Hematopoietic multipotent progenitor cell treated with erythropoietin and hydrocortisone succinate and interleukin-3 and kit ligand, for 17 days (in vitro differentiated cells): Measurements from ENCODE around the gene DYSF.
A peak's percentile ranks its signal among the peaks of the same experiment; 100 is the strongest.

Source experiments
- DNase-seq: peaks from one replicate; pipeline ENCODE4 v3.0.0-alpha.2; 2015; ENCODE audit warnings: low spot score

DYSF gene

DNA sequence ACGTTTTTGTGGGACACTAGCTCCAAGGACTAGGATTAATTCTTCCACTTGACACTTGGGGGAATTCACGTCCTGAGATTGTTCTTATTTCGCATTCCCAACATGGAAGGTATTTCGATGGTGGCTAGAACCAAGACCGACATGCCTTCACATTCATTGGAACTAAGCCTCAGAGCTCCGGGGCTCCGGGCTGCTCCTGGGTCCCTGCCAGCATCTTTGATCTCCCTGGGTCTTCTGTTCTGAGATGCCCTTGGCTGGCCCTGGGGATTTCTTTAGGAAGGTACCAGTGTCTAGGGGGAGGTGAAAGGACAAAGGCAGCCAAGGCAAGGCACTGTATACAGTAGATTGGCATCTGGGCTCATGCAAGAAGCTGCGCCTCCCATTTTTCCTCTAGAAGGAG is 76.8 kb downstream of the DYSF start:
- DNase-seq = no peak

DNA sequence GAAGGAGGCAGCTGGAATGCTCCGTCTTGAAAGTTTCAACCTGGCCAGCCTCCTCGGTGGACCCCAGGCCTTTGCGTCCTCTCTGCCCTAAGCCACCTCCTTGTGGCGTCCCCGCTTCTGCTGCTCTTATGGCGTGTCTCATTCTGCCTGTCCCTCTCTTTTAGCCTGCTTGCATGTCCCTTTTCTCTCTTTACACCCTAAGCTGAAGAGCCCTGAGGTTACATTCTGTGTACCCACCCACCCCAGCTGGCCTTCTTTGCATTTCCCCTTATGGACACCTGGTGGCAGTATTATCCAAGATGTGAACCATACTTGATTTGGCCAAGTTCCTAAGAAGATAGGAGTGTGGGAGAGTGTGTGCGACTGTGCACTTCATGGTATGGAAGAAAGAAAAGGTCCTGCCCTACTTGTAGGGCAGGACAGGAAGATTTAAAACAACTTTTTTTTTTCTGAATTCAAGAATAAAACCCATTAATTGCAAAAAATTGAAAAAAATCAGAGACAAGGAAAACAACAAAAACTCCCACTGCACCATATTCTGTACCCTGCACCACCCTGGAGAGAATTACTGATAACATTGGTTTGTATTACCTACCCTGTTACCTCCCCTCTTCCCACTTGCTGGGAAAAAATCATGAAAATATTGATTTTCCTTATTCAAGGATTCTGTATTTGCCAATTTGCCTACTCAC is 77.4 kb downstream of the DYSF start:
- DNase-seq = peak; percentile 54

DNA sequence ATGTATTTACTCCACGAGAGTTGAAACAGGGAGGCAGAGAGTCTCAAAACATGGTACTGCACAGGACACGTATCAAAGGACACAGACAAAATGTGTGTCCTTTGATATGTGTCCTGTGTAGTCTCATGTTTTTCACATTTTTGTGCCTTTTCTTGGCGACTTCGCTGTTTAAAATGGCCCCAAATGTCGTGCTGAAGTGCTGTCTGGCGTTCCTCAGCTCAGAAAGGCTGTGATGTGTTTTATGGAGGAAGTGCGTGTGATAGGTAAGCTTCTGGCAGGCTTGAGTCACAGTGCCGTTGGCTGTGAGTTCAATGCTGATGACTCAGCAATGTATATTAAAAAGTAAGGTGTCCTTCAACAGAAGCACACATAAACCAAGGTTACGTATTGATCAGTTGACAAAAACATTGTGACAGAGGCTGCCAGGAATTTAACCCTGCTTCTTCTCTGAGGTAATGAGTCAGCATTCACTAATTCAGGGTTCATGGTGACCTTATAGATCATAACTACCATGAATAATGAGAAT is 78.2 kb downstream of the DYSF start:
- peak; percentile 57 for DNase-seq

DNA sequence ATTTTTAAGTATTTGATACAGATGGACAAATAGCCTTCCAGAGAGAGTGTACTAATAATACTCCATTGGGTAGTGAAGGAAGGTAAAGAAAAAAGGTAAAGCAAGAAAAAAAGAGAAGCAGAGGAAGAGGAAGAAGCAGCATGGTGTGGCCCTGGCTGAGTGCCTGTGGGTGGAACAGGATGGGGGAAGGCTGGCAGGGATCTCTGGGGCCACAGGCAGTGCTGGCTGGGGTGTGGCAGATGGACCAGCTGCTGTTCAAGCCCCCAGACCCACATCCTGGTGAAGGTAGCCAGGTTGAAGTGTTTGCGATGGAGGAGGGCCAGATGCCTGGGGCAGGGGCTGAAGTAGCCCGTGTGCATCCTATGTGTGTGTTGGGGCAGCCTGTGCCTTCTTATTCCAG is 79.0 kb downstream of the DYSF start:
- no peak for DNase-seq

DNA sequence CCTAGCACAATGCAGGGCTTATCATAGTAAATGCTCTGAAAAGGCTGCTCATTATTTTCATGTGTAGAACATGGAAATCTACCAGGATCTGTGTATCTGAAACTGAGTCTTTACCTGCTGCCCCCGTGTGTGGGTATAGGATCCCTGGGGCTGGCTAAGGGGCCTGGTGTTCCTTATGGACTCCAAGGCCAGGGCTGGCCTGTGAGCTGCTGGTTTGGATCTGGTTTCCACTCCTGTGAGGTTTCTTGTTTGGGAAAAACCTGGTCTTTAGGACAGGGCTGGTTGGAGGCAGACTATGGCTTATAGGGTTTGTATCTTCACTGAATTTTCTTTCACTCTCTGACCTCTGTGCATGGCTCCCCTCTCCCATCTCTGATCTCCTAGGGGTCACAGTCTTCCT is 80.8 kb downstream of the DYSF start:
- DNase-seq = no peak

DNA sequence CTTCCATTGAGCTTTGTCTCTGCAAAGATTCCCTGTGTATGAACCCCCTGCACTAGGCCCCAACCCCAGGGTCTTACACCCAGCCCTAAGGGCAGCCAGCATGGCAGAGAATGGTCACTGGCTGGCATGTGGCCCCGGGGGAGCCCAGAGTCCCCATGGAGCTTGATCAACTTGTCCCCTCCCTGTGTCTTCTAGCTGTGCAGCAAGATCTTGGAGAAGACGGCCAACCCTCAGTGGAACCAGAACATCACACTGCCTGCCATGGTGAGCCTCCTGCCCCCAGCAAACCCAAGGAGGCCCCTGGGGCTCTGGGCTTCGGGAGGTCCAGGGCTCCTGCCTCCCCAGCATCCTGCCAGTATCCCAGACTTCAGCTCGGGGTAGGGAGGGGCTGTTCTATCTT is 81.5 kb downstream of the DYSF start:
- no peak for DNase-seq

DNA sequence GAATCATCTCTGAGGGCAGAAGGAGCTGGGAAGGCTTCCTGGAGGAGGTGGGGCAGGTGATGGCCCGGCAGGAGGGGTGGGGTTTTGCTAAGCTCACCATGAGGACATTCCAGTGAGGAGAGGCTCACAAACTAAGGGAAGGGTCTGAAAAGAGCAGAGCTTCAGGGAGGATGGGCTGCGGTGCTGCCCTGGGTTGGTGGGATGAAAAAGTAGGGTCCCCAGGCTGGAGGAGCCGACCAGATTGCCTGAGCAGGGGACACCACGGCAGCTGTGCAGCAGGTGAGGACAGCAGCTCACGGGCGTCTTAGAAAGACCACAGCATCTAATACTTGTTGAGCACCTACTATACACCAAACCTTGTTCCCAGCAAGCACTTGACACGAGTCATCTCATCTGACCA is 82.2 kb downstream of the DYSF start:
- no peak for DNase-seq

DNA sequence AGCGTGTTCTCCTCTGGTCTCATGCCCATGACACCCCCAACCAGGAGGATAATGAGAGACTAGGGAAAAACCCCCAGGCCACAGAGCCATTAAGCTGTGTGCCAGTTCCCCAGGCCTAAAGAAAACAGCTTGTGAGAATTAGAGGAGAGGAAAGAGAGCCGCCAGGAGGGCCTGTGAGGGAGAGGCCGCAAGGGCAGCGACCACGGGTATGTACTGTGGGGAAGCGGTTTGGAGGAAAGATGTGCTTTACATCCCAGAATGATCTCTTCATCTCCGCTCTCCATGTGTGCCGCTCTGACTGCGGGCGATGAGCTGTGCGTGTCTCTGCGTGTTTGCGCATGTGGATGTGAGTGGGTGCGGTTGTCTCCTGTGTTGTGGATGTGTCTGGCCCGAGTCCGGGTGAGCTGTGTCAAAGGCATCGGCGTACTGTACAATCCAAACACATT is 82.9 kb downstream of the DYSF start:
- DNase-seq = no peak

DNA sequence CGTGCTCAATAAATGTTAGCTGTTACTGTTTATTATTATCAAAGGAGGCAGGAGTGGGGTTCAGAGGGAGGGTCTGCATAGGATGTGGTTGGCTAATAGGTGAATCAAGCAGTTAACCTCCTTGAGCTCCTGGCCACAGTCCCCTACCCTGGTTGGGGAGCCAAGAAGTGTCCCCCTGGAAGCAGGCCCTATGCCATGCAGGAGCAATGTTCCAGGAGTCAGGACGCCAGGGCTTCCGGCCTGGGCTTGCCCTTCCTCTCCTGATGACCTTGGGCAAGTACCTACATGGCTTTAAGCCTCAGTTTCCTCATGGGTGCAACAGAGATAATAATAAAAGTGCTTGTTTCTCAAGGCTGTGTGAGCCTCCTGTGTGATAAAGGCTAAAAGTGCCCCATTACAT is 84.9 kb downstream of the DYSF start:
- no peak for DNase-seq

DNA sequence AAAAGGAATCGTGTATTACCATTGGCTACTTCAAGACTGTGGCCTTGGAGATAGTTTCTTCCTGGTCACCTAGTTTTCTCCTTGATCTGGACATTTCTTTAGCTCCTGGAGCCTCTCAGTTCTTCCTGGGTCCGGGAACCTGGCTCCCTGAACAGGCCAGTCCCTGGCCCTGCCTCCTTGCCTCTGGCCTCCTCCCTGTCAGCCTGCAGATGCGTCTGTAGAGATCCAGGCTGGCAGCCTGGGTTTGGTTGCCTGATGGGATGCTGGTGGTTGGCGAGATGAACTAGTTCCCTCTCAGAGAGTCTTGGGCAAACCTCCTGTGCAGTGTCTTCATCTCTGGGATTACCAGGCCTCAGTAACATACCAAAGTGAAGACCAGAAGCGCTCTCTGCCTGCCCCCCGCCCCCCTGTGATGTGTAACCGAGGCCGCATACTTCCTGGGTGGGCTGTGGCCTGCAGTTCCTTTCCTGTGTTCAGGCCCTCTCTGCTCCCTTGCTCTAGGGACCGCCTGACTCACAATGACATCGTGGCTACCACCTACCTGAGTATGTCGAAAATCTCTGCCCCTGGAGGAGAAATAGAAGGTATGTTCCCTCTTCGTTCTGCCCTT is 85.4 kb downstream of the DYSF start:
- no peak for DNase-seq

DNA sequence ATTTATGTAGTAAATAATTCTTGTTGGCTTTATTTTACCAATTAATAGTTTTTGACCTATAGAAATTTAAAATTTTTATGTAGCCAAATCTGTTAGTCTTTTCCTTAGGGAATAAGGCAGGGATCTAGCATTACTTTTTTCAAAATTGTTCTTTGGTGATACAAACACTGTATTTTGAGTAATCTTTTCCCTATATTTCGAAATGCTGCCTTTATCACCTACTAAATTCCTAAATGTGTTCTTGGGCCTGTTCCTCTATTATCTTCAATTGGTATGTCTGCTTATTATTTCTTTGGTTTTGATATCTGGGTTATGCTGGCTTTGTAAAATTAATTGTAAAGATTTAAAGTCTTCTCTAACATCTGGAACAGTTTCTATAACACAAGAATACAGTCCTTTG is 87.5 kb downstream of the DYSF start:
- no peak for DNase-seq

DNA sequence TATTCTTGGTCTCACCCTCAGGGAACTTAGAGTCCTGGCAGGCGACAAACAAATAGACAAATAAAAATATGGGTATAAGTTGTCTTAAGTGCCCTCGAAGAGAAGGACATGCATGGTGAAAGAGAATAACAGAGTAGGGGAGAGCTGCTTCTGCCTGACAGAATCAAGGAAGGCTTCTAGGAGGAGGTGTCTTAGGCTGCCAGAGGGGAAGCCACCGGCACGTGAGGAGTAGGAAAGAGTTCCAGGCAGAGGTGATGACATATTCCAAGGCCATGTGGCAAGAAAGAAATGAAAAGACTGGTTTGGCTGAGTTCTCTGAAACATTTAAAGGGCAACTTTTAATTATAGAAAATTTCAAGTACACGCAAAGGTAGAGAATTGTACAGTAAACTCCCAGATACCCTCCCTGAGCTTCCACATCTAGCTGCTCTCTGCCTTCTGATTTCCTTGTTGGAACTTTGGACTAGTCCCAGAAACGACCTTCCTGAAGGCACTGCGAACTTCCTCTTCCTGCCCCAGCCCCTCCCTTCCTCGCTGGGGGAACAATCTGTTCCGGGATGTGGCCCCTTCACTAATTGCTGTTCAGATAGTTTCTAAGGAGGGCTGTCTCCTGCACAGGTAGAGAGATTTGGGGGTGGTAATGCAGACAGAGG is 91.7 kb downstream of the DYSF start:
- DNase-seq = no peak

DNA sequence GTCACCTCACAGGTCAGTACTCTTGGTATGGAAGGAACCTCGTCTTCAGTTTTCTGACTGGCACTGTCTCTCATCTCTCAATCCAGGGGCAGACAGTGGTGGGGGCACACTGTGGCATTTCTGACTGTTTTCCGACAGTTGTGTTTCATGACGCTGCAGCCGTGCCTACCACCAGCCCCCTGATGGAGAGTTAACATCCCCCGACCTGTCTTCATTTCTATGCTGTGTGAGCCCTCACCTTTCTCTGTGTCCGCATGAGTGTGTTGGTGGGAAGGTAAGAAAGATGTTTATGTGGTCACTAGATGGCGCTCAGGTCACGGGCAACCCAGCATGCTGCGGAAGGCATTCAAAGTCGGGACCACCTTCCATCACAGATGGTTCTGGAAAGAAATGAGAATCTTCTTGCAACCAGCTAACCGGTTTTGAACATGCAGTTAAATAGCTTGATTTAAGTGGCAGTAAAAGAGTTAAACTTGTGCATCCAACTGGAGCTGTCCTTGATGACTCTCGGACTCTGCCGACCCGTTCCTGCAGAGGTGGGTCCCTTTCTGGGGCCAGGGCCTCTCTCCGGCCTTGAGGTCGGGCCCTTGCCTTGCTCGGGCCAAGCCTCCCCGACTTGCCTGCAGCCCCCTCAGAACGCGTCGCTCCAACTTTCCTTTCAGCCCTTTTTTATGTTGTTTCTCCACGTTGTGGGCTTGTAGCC is 92.4 kb downstream of the DYSF start:
- DNase-seq = peak; percentile 63

DNA sequence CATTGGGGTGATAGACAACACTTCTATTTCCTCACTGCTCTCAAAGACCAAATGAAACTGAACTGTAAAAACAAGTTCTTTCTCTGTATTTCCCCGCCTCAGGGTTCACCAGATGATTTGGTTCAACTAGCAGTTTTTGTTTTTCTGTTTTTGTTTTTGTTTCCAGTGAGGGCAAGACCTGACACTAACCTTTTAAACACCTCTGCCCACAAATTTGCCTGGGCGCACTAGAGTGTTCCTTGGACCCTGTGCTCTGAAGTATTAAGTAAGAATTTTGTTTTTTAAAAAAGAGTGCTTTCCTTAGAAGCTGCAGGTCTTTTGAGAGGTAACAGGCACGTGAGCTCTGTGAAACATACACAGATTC is 92.9 kb downstream of the DYSF start:
- no peak for DNase-seq

DNA sequence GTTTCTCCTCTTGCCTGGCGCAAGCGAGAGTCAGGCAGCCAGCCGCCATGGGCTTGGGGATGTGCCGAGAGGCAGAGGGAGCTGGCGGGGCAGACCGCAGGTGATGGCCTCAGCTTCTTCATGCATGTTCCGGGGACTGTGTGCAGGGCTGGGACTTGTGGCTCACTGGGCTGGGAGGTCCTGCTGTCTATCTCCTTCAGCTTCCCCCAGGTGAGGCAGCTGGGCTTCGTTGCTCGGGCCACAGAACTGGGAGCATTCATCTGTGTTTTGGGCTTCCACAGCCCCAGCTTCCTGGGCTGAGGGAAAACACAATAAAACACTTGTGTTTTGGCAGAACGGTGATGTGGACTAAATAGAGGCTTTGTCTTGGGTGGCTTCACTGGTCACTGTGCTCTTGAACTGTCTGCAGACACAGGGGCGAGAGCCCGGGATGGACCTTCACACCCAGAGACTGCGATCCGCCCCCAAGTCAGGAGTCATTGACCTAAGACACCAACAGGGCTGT is 93.5 kb downstream of the DYSF start:
- DNase-seq = no peak

DNA sequence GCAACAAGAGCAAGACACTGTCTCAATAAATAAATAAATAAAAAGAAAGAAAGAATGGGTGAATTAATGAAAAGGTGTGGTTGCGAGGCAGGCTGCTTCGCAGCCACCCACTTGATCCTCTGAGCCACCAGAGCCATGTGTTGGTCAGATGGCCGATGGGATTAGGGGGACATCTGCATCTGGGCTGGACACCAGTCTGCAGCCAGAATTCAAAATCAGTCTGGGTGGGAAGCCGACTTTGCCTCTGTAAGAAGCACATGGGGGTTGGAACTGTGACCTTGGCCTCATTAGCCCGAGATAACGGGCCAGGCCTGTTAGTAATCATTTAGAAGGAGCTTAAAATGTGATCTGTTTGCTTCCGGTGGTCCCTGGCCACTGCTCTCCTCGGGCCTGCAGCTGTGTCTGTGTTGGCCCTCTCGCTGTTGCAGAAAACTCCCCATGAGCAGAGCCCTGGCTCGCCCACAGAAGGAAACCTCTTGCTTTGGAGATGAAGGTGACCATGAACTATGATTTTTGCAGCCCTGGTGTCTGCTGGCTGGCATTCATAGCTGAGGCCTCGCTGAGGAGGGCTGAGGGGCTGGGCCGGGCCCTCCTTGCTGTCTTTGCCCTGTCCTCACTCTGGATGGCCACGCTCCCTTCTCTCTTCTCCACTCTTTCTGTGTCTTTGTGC is 94.4 kb downstream of the DYSF start:
- DNase-seq = no peak

DNA sequence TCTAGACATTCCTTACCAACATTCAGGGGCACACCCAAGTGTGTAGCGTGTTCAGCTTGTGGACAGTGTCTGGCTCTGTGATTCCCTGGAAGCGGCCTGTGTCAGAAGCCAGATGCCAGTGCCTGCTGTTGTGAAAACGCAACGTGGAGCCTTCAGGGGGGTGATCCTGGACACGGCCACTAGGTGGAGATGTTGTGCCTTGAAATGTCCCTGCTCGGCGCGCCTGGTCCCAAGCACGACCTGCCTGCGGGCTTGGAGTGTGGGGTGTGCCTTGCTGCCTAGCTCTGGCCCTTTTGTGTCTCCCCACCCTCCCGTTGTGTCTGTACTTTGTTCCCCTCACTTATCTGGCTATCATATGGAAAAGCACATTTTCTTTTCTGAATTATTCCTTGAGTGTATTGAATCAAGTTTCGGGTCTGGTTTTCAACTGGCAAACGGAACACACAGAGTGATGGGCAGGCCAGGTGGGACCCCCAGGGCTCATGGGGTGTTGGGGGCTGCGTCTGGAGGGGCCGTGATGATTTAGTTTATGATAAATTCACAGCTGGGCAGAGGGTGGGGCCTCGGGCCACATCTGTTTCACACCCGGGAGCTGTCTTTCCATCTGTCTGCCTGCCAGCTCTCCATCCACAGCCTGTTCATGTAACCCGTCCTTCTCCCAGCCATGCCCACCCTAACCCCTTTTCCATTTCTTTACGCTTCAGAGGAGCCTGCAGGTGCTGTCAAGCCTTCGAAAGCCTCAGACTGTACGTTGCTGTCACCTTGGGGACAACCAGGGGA is 95.5 kb downstream of the DYSF start:
- peak; percentile 74 for DNase-seq

DNA sequence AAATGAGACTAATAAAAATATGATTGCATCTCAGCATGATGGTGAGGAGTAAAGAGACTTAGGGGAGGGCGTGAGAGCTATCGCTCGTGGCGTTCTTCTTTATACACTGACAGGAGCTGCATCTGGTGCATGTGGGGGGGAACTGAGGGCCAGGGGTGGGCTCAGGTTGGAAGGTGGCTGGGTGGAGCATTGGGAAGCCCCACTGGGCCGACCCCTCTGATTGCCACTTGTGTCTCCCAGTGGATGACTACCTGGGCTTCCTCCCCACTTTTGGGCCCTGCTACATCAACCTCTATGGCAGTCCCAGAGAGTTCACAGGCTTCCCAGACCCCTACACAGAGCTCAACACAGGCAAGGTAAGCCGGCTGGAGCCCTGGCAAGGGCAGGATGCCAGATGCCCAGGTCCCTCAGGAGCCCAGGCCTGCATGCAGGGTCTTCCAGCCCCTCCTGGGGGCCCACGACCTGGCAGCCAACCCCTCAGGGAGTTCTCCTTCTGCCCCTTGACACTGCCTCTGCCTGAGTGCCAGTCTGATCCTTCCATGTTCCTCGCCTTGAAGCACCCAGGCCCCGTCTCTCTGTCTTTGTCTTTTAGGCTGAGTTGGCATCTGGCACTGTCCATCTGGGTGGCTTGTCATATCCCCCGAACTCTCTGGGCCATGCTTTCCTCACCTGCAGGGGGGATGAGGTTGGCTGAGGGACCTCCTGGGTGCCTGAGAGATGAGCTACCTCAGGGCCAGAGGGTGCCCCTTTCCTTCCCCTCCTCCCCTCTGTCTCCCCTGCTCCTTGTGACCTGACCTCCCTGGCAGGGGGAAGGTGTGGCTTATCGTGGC is 97.7 kb downstream of the DYSF start:
- DNase-seq = no peak

DNA sequence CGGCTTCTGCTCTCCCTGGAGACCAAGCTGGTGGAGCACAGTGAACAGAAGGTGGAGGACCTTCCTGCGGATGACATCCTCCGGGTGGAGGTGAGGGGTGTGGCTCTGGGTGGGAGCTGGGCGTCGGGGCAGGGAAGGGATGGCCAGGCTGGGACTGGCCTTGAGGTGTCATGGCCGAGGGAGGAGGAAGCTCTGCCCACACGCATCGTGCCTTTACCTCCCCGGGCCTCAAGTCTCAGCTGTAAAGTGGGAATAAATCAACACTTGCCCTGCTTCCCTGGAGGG is 98.2 kb downstream of the DYSF start:
- no peak for DNase-seq

DNA sequence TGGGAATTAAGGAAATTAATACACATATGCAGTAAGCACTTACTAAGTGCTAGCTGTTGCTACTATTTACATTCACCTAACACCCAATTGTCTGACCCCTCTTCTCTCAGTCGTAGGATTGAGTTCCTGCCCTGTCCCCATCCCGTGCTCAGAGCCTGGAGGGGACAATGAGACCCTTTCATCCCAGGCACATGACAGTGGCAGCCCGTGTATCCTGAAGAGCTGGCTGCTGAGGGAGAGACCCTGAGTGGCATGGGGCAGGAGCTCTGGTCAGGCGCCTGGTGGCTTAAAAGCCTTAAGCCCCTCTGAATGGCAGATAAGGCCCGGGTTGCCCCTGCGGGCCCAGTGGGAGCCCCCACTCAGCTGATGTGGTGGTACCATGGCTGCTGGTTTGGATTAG is 99.0 kb downstream of the DYSF start:
- DNase-seq = no peak

DNA sequence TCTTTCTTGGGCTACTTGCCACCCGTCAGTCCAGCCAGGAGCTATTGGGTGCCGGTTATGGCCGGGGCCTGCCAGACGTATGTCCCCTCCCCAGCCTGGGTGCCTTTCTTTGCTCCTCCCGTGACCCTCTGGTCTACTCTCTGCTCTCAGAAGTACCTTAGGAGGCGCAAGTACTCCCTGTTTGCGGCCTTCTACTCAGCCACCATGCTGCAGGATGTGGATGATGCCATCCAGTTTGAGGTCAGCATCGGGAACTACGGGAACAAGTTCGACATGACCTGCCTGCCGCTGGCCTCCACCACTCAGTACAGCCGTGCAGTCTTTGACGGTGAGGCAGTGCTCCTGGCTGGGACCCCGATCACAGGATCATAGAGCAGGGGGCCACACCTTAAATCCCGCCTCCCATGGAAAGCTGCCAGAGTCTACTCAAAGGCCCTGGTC is 99.5 kb downstream of the DYSF start:
- no peak for DNase-seq
